GM12872 (cell line): ENCODE data around the gene GYPC.

Experiments
- TF ChIP-seq, protein P1 (sequence below): IDR thresholded peaks from 3 replicates; pipeline ENCODE4 v1.5.1; 2011; ENCODE audit warnings: low read depth, mild to moderate bottlenecking, low read length, moderate library complexity; ENCODE audit not compliant: insufficient read depth

GYPC gene

DNA sequence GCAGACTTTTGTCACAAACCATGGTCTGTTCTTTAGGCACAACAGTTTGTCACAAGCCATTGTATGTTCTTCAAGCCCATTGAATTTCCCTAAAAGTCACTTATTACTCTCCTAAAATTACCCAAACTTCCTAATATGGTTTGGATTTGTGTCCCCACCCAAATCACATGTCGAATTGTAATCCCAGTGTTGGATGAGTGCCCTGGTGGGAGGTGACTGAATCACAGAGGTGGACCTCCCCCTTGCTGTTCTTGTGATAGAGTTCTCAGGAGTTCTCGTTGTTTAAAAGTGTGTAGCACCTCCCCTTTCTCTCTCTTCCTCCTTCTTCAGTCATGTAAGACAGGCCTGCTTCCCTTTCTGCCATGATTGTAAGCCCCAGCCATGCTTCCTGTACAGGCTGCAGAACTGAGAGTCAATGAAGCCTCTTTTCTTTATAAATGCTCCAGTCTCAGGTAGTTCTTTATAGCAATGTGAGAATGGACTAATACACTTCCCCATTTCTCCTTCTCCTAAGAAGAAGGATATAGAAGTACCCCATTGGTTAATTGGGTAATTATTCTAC, 11.2 kb upstream of the GYPC start:
- TF ChIP-seq, protein P1, sequence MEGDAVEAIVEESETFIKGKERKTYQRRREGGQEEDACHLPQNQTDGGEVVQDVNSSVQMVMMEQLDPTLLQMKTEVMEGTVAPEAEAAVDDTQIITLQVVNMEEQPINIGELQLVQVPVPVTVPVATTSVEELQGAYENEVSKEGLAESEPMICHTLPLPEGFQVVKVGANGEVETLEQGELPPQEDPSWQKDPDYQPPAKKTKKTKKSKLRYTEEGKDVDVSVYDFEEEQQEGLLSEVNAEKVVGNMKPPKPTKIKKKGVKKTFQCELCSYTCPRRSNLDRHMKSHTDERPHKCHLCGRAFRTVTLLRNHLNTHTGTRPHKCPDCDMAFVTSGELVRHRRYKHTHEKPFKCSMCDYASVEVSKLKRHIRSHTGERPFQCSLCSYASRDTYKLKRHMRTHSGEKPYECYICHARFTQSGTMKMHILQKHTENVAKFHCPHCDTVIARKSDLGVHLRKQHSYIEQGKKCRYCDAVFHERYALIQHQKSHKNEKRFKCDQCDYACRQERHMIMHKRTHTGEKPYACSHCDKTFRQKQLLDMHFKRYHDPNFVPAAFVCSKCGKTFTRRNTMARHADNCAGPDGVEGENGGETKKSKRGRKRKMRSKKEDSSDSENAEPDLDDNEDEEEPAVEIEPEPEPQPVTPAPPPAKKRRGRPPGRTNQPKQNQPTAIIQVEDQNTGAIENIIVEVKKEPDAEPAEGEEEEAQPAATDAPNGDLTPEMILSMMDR, result no peak

DNA sequence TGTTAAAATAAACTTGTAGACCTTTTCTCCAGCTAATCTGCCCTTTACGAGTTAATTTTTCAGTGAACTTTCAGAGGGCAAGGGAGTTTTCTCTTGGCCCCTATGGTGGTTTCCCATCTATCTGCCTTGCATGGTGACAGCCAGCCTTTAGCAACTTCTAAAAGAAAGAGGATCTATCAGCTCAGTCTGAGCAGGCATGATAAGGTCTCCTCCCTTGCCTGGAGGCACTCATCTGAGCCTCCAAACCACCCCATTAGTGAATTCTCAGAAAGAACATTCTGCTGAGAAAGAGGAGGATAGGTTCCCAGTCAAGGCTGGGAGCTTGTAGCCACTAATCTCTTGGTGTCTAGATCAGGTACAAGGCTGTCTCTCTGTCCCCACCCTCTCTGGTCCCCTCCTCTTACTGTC, 10.7 kb upstream of the GYPC start:
- TF ChIP-seq, protein P1, result no peak

DNA sequence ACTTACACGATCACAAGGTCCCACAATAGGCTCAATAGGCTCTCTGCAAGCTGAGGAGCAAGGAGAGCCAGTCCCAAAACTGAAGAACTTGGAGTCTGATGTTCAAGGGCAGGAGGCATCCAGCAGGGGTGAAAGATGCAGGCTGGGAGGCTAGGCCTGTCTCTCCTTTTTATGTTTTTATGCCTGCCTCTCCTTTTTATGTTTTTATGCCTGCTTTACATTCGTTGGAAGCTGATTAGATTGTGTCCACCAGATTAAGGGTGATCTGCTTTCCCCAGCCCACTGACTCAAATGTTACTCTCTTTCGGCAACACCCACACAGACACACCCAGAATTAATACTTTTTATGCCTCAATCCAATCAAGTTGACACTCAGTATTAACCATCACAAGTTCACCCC, 9.9 kb upstream of the GYPC start:
- TF ChIP-seq, protein P1, result no peak

DNA sequence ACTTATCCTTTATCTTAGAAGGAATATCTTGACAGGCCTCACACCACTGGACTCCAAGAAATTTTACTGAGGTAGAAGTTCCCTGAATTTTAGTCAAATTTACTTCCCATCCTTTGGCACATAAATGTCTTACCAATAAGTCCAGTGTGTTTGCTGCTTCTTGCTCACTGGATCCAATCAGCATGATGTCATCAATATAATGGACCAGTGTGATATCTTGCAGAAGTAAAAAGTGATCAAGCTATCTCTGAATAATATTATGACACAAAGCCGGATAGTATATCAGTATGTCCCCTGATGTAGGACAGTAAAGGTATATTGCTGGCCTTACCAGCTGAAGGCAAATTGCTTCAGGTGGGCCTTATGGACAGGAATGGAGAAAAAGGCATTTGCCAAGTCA, 6.9 kb upstream of the GYPC start:
- TF ChIP-seq, protein P1, result no peak

DNA sequence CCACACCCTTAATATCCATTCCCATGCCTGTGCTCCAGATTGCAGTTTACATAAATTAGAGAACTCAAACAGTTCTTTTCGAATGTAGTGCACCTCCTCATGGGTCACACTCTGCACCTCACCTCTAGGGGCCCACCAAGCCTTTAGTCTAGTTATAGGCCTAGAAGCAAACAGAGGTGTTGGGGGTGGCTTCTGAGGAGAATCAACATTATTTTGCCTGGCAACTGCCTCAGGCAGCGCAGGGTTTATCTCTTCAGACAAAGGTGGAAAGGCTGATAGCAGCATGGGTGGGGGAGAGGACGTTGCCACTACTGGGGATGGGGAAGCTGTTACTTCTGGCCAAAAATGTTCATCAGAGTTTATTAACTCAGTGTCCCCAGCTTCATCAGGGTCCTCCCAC, 5.0 kb upstream of the GYPC start:
- TF ChIP-seq, protein P1, result no peak

DNA sequence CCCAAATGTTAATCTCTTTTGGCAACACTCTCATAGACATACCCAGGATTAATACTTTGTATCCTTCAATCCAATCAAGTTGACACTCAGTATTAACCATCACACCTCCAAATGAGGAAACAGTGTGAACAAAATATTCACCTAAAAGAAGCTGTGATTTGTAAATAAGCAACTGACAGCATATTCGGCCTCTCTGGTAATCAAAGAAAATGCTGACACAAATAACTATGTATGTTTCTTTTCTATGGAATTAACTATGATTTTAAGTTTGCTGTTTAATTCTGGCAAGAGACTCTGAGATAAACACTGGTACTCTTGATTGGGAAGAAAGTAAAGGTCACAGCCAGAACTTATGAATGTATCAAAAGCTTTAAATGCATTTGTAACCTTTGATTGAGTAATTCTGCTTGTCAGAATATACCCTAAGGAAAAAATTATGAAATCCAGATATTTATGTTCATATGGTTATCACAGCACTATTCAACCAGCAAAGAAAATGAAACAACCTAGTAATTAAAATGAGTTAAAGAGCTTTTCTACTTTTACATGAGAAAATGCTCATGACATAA, 3.6 kb upstream of the GYPC start:
- TF ChIP-seq, protein P1, result no peak

DNA sequence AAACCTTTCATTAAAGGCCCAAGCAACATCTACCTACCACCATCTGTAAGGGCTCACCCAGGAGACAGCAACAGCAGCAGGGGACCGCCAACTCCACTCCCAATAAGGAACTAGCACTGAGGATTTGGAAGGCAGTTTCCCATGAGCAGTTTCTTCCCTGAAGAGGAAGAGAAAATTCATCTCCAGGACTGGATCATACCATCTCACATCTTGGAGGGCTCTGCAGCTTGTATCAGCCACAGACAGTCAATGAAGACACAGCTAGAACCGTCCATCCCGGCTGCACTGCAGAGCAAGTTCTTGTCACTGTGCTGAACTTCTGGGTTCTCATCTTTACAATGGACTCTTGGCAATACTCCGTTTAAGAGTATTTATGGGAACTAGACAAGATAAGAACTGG, 2.8 kb upstream of the GYPC start:
- TF ChIP-seq, protein P1, result no peak
